ENCODE measurements around the gene NEO1.

Gene NEO1

GRCh38 chr15:73331991-73332925 lies 280.0 kb downstream of the NEO1 start:
- DNase-seq = no peak

GRCh38 chr15:73333001-73333400 lies 280.7 kb downstream of the NEO1 start:
- no peak for DNase-seq

- DNase-seq = no peak
These were observed 281.8 kb downstream of the NEO1 start for GRCh38 chr15:73334086-73334485.

- no peak for DNase-seq
These were observed 282.8 kb downstream of the NEO1 start for GRCh38 chr15:73335026-73335425.

- no peak for DNase-seq
These were observed 283.2 kb downstream of the NEO1 start for GRCh38 chr15:73335471-73335870.

- no peak for DNase-seq
These were observed 284.5 kb downstream of the NEO1 start for GRCh38 chr15:73336756-73337155.

GRCh38 chr15:73337187-73337586 lies 284.9 kb downstream of the NEO1 start:
- DNase-seq = no peak

GRCh38 chr15:73338058-73338457 lies 285.8 kb downstream of the NEO1 start:
- DNase-seq = no peak

GRCh38 chr15:73338606-73339374 lies 286.5 kb downstream of the NEO1 start:
- DNase-seq = no peak

GRCh38 chr15:73340502-73341192 lies 288.4 kb downstream of the NEO1 start:
- DNase-seq = no peak

GRCh38 chr15:73341886-73342600 lies 289.8 kb downstream of the NEO1 start:
- DNase-seq = peak; percentile 69

- DNase-seq = no peak
These were observed 291.8 kb downstream of the NEO1 start for GRCh38 chr15:73344056-73344455.

- peak; percentile 93 for DNase-seq
These were observed 293.4 kb downstream of the NEO1 start for GRCh38 chr15:73345658-73346057.

- no peak for DNase-seq
These were observed 294.6 kb downstream of the NEO1 start for GRCh38 chr15:73346735-73347312.

- no peak for DNase-seq
These were observed 296.9 kb downstream of the NEO1 start for GRCh38 chr15:73349191-73349590.

- no peak for DNase-seq
These were observed 299.8 kb downstream of the NEO1 start for GRCh38 chr15:73352082-73352481.

- DNase-seq = no peak
These were observed 301.5 kb downstream of the NEO1 start for GRCh38 chr15:73353734-73354133.

GRCh38 chr15:73354241-73354640 lies 302.0 kb downstream of the NEO1 start:
- DNase-seq = no peak
